ENCODE measurements around the gene SBK3.

- TF ChIP-seq CREB5 (CRISPR knock-in tag; IDR thresholded peaks at IDR 0.05; ENCODE audit: low read depth) = no peak
- TF ChIP-seq ESRRG (CRISPR knock-in tag; IDR thresholded peaks at IDR 0.05) = no peak
- no peak for TF ChIP-seq ZNF70 (CRISPR knock-in tag; IDR thresholded peaks at IDR 0.05)
- no peak for TF ChIP-seq PATZ1 (CRISPR knock-in tag; IDR thresholded peaks at IDR 0.05; ENCODE audit: borderline replicate concordance)
- TF ChIP-seq ZFP30 (CRISPR knock-in tag; IDR thresholded peaks at IDR 0.05) = no peak
- TF ChIP-seq POU6F1 (CRISPR knock-in tag; IDR thresholded peaks at IDR 0.05; ENCODE audit: borderline replicate concordance, low read depth) = no peak
- TF ChIP-seq GLIS3 (CRISPR knock-in tag; IDR thresholded peaks at IDR 0.05) = no peak
- TF ChIP-seq ARNTL (CRISPR knock-in tag; IDR thresholded peaks at IDR 0.05; ENCODE audit: borderline replicate concordance, low read depth) = no peak
- TF ChIP-seq TSHZ2 (CRISPR knock-in tag; IDR thresholded peaks at IDR 0.05) = no peak
- TF ChIP-seq RARB (CRISPR knock-in tag; IDR thresholded peaks at IDR 0.05) = no peak
- TF ChIP-seq CSRNP3 (CRISPR knock-in tag; IDR thresholded peaks at IDR 0.05) = no peak
- TF ChIP-seq OSR1 (CRISPR knock-in tag; IDR thresholded peaks at IDR 0.05) = no peak
Observed at GRCh38 chr19:55546822-55547614, 1.7 kb upstream of the SBK3 start.

Data from SK-N-SH treated with all-trans-retinoic acid at 6 μM for 48 hours (cell line).